Activated CD8-positive, alpha-beta memory T cell treated with anti-CD3 and anti-CD28 coated beads, Interleukin-2, amount 50 U/mL, for 48 hours (primary cell): ENCODE measurements around the gene INHBB.
"Not testable (repeated sequence)": the region's sequence is repeated elsewhere in the genome, so short reads cannot be mapped to it uniquely, and the experiment has no call there.

Experiments
- DNase-seq: peaks from one replicate; pipeline ENCODE4 v3.0.0-alpha.2; 2020

INHBB gene

DNA sequence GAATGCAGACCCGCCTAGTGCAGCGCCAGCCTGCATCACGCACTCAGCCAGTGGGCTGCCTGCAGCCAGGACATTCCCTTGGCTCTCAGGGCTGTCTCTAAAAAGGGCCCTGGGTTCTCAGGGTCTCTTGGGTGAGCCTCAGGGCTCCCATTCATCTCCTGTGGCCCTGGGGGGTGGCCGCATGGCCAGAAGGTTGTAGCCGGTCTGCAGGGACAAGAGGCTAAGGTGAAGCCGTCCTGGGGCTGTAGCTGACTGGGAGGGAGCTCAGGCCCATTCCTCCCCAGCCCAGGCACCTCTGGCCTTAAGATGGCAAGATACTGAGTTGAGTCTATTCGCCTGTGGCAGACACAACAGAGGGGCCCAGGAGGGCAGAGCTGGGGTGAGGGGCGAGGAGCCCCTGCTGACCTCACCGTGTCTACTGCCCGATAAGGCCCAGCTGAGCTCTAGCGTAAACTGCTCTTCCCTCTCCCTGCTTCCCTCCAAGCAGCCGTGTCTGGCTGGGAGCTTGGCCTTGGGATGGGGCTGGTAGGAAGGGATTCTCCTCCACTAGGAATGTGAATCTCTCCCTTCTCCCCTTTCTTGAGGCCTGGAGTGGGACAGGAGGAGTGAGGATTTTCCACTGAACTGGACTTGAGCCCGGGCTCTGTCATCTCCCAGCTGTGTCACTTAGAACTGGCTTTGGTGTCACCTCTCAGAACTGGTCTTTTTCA, 37.9 kb downstream of the INHBB start:
- no peak for DNase-seq

DNA sequence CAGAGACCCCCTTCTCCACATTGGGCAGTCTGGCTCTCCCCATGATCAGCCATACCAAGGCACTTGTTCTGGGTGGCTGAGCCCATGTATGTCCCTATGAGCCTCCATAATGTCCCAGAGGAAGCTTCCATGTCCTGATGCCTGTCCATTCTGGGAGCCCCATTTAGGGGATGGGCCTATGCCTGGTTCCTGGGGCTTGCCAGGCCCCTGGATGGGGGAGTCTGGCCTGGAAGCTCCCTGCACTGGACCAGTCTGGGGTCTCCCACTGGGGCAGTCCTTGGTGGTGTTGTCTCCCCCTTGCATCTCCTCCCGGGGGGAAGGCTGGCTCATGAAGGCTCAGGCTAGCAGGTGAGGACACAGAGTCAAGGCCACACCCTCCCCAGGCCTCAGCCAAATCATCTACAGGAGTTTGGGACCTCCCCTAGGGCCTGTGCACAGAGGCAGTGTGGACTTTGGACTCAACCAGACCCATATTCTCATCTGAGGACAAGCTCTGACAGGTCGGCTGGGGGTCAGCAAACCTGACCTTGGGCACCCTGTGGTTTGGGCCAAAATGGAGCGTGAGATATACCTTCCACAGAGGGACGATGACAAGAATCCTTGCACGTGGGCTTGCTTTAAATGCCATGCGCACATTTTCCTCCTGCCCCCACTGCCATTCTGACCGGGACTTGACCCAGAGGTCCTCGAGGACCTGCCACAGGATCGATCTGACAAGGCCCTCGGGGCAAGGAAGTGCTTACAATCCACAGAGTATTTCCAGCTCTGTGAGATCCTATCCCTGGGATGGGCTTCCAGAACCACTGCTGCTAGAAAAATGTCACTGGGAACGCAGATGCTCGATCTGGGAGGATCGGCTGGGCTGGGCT, 38.8 kb downstream of the INHBB start:
- no peak for DNase-seq

DNA sequence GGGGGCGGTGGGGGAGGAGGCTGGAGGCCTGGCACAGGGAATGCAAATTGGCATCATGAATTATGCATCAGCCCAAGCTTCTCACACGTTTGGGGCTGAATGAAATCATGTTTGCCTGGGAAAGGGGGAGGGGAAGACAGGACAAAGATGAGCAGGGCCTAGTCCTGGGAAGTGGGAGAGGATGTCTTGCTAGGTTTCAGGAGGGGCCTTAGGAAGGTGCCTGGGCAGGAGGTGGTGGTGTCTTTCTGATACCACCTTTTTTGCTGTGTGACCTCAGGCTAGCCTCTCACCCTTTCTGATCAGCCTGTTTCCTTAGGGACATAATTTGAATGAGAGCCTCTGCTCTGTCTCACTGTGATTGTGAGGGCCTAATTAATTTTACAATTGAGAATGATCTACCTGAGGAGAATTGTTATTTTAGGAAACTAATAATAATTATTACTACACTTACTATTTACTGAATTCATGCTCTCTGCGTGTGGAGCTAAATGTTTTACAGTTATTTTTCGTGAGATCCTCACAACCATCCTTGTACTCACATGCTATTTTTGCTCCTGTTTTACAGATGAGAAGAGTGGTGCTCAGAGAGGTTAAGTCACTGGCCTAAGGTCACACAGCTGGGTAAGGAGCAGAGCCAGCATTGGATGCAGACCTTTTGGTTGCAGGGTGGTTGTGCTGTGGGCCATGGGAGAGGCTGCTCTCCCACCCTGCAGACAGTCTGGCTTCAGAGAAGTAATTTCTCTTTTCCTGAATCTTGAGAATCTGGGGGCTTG, 39.6 kb downstream of the INHBB start:
- no peak for DNase-seq

DNA sequence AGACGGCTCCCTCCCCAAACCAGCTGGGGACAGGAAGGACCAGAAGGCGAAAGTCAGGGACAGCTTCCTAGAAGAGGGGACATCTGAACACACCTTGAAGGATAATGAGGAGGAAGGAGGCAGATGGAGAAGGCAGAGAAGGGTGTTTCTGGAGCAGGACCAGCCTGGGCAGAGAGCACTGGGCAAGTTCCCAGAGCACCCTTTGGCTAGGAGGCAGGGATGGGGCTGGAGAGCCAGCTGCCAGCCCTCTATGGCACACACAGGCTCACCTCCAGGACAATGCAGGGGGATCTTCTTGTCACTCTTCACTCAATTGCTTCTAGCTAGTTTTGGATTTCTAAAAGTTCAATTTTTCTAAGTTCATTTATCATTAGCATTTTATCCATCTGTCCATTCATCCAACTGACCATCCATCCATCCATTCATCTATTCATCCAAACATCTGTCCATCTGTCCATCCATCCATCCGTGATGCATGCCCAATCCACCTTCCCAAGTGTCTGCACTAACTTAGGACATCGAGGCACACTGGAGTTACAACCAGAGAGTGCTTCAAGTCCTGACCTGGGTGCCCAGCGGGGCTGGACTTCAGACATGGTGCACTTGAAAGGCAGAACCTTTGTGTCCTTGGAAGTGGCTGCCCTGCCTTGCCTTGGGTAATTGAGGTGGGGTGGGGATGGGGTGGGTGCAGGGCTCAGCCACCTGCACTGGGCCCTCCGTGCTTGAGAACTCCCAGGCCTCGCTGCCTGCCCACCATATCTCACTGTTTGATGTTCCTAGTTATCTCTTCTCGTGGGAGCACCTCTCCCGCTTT, 42.5 kb downstream of the INHBB start:
- peak; percentile 13 for DNase-seq

DNA sequence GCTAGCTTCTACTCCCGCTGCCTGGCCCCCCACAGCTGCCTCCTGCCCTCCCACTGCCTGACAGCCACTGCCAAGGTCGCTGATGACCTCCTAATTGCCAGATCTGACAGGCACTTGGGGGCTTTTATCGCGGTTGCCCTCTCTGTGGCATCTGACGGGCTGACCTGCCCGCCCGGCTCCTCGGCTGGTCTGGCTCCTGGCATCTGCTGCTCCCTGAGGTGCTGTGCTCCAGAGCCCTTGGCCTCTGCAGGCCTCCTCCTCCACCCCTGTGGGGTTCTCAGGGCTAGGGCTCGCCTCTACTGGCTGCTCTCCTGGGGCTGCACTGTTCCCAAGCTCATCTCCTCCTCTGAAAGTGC, 43.1 kb downstream of the INHBB start:
- DNase-seq = peak; percentile 35

DNA sequence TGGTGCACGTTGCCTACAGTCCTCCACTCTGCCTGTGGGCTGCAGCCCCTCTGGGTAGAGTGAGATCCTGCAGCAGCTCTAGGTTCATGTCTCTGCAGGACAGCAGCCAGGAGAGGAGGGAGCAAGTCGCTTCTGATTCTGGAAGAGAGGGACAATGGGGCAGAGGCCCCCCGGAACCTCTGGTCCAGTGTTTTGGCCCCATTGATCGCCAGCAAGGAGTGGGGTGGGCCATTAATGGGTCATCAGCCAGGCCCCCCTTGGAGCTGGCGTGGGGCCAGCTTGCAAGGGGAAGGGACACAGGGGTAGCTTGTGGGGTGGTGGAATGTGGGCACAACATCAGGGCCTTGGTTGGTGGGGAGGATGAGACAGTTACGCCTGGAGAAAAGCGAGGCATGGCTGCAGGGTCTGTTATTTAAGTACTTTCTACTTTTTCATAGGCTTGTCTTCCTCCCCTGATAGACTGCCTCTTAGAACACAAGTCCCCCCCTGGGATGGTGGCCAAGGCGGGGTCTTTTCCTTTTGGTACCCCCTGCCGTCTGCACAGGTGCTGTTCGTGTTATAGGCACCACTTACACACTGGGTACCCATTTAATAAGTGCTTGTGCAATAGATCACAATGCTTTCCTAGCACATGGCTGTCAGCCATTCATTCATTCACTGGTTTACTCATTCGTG, 44.6 kb downstream of the INHBB start:
- DNase-seq = no peak

DNA sequence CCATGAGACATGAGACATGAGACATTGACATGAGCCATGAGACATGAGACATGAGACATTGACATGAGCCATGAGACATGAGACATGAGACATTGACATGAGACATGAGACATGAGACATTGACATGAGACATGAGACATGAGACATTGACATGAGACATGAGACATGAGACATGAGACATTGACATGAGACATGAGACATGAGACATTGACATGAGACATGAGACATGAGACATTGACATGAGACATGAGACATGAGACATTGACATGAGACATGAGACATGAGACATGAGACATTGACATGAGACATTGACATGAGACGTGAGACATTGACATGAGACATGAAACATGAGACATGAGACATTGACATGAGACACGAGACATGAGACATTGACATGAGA, 45.4 kb downstream of the INHBB start:
- DNase-seq = not testable (repeated sequence)

DNA sequence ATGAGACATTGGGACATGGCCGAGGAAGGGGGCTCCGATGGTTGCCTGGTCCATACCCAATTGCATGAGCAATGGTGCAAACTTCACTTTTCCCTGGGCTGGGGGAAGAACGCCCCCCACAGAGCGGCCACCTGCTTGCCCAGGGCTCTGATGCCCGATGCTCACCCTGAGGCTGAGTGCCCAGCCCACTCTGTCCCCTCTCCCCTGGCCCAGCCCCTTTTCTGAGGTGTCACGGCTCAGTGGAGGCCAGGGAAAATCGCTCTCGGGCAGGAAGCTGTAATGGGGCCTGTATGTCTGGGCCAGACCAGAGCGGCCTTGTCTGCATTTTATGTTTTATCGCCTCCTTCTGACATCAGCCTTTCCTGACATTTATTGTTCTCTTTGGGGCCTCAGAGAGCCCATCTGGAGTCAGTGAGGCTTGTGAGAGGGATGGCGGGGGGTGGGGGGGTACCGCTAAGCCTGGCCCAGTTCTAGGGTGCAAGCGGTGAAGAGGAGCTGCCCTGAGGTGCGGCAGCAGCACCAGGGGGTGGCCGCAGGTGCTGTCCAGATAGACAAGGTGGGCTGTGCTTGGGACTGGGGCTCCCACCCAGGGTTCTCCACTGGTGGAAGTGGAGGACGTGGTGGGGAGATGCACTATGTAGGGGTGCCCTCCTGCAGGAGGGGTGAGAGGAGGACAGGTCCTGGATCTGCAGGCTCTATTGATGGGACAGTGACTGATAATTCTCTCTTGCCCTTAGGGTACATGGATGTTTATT, 46.2 kb downstream of the INHBB start:
- peak; percentile 25 for DNase-seq

DNA sequence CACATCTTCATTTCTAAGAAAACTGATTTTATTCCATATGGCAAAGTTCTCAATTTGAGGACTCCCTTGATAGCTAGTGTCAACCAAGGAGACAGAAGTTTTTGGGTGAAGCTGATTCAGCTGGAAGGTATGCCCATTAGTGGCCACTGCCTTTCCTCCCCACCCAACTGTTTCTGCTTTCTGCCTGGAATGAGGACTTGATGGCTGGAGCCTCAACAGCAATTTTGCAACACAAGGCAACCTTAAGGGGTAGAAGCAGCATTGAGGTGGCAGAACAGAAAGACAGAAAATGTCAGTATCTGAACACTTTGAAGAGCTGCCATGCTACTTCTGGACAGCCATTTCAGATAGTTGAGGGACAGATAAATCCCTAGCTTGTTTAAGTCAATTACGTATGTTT, 47.0 kb downstream of the INHBB start:
- DNase-seq = no peak

DNA sequence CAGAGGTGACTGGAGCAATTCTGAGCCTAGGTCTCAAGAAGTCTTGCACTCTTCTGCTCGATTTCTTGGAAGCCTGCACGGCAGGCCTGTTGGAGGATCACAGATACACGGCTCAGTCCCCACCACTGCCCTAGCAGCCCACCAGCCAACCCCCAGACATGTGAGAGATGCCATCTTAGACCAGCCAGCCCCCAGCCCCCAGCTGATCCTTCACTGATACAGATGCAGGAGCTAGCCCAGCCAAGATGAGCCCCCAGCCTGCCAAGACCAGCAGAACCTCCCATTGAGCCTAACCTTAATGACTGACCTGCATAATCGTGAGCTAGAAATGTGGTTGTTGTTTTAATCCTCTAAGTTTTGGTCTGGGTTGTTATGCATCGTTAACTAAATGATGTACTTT, 47.5 kb downstream of the INHBB start:
- DNase-seq = peak; percentile 28

DNA sequence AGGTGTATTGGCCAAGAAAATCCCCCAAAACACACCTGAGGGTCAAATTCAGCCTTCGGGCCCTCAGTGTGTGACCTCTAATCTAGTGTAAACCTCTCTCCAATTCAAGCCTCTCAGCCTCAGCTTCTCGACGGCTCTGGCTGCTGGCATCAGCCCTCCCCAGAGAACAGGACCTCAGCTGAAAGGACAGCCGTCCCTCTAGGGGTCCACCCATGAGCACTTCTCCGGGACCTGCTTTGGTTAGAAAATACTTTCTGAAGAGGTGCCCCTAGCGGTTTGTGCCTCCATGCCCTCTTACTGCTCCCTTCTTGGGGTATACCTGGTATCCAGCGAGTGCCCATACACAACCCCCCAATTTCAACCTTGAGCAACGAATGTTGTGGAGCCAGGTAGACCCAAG, 48.8 kb downstream of the INHBB start:
- peak; percentile 22 for DNase-seq

DNA sequence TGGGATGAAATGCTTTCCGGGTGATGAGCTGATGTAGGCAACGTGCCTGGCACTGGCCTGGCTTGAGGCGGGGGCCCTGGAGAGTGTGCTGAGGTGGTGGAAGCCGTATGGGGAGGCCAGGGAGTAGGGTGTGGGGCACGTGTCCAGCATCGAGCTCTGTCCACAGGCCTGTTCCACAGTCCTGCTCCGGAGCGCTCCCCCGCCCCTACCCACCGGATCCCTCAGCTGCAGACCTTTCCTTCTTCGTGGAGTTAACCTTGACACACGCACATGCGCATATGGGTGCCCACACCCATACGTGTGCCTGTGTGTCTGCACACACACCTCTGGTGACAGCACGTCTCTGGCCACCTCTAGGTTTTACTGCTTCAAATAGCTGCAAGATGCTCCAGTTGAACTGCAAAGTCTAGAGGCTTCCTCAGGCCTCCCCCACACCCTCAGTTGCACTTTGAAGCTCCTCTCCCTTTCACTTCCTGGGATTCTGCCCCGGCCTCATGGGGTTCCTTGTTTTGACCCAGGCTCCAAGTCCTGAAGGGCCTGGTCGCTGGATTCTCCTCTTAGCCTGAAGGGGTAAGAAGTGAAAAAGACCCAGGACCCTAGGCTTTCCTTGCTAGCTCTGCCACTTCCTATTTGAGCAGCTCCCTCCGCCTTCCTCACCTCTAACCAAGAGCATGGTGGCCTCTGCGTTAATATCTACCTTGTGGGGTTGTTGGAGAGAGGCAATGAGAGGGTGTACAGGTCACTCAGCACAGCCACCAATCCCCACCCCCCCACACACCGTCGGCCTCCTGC, 49.5 kb downstream of the INHBB start:
- DNase-seq = peak; percentile 33

DNA sequence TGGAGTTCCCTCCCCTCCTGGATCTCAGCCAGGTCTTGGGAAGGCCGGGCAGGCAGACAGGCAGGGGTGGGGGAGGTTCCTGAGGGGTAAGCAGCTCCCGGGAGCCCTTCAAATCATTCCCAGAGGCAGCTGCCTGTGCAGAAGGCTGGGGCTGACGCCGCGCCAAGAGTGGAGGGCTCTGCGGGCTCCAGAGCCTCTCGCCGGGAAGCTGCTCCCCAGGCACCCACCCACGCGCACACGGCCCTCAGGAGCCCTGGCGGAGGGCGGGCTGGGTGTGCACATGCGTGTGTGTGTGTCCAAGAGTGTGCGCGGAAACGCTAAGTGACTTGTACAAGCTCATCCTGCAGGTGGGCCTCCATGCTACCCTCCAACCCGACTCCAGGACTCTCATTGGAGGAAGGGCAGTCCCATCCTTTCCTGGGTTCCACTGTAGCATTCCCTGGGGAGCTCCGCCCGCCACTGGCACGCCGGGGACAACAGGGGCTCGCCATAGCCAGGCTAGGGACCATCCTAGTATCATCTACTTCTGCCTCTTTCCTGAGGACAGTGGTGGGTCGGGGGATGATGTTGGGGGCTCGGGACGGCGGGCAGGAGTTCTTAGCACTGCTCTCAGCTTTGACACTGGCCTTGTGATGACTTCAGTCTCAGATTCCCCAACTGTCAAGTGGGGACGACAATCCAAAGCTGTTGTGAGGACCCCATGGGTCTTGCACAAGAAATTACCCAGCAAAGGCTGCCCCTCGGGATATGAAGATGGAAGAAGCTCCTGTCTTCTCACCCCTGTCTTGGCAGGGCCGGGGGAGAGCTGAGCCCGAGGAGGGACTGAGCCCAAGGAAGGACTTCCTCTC, 50.3 kb downstream of the INHBB start:
- peak; percentile 26 for DNase-seq

DNA sequence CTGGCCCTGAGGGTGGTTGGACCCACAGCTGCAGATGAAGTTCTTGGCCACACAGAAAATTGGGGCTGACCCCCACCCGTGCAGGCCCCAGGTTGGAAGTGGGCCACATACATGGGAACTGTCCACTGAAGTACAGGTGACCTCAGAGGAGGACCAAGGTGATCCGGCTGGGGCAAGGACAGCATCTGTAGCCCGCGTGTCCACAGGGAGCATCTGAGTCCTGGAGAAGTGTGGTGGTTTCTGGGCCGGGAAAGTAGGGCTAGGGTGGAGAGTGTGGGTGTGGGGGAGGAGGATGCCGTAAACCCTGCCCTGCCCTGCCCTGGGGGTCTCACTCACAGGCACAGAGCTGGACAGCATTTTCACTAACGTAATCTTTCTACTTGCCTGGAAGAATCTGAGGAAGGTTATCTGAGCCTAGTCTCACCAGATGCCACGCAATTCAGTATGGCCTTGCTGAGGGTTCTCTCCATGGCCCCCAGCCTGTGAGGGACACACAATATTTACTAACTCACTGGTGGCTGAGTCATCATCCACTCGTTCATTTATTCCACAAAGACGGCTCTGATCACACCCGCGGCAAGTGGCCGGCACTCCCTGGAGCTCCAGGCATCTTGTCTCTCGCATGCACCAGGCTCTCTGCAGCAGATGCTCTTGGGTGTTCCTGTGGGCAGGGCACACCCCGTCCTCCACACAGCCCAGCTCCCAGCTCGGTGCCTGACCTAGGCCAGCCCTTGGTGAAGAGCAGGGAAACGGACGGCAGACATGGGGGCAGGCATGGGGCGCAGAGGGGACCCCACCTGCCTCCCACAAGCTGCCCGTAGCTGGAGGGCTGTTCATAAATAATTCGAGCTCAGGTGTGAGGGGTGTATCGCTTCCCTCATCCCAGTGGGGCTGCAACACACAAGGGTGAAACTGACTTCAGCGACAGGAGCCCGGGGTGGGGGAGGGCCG, 51.2 kb downstream of the INHBB start:
- DNase-seq = peak; percentile 40

DNA sequence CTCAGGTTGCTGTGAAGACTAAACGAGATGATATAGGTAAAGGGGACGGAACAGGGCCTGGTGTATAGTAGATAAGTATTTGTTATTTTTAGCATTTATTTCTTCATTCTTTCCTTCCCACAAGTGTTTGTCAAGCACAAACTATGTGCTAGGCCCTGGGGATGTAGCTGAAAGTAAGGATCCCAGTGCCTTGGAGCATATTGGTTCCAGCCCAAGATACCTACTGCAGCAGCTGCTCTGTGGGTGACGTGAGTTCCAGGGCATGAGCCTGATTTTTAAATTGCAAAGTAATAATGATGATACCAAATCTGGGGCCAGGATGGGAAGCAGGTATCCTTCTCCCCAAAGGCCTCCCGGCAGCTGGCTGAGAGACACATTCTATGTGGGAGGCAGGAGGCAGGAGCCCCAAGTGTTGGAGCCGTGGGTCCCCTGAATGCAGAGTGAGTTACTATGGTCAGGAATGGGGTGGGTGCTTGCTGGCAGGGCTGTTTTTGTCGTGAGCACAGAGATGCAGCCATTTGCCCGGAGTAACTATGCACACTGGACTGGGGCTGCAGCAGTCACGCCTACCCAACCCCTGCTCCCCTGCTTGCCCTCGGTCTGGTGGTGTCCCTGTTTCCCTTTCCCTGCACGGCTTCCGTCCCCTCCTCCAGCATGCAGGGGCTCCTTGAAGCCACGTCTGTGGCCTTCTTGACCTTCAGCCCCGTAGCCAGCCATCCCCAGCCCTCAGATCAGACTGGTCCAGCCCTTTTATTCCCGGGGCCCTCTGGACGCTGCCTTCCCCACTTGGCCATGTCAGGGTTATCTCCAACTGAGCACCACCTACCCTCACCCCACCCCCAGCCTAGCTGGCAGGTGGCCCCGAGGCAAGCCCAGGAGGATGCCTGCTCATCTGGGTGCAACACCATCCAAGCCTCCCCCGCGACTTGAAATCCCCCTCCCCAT, 52.4 kb downstream of the INHBB start:
- peak; percentile 37 for DNase-seq

DNA sequence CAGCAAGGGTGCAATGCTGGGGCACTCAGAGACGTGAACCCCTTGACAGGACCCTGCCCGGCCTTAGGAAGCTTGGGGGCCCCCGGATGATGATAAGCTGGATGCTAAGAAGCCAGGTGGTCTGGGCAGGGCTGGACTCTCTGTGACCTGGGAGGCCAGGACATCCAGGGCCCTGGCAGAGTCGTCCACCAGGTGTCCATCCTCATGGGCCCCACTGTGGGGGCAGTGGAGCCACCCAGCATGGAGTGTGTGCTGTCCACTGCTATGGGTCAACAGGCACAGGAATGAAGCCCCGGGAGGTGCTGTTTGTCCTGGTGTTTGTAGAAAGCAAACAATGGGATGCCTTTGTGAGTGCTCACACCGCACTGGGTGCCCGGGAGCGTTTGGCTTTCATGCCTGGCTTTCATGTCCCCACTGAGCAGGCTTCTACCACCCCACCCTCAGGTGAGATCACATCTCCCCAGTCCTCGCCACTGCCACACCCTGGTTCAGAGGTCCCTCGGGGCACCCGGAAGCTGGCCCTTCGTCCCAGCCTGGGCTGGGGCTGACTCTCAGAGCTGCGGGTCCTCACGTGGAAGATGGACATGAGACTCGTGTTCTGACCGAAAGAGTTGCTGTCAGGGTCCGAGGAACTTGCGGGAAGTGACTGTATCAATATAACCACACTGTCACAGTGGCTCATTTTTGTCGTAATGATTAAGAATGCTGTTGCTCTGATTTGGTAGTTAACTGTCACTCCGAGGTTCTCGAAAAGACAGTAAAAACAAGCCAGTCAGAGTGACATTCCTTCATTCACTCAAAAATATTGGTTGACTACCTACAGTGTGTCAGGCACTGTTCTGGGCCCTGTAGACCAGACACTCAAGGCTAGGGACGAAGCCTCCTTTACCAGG, 53.3 kb downstream of the INHBB start:
- DNase-seq = peak; percentile 42
